ENCODE measurements around the gene FLNB.
"Not testable (repeated sequence)": the region's sequence is repeated elsewhere in the genome, so short reads cannot be mapped to it uniquely, and the experiment has no call there.

The FLNB gene

GRCh38 chr3:57985176-57985983, 22.8 kb upstream of the FLNB start:
- TF ChIP-seq, protein P1, sequence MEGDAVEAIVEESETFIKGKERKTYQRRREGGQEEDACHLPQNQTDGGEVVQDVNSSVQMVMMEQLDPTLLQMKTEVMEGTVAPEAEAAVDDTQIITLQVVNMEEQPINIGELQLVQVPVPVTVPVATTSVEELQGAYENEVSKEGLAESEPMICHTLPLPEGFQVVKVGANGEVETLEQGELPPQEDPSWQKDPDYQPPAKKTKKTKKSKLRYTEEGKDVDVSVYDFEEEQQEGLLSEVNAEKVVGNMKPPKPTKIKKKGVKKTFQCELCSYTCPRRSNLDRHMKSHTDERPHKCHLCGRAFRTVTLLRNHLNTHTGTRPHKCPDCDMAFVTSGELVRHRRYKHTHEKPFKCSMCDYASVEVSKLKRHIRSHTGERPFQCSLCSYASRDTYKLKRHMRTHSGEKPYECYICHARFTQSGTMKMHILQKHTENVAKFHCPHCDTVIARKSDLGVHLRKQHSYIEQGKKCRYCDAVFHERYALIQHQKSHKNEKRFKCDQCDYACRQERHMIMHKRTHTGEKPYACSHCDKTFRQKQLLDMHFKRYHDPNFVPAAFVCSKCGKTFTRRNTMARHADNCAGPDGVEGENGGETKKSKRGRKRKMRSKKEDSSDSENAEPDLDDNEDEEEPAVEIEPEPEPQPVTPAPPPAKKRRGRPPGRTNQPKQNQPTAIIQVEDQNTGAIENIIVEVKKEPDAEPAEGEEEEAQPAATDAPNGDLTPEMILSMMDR (IDR thresholded peaks at IDR 0.05; ENCODE audit: low read depth, low read length) = no peak
- DNase-seq = no peak
- no peaks in the 10 kb centered on the region; the same call in 1 of the 2 replicates for H3K4me1 ChIP-seq
- H3K27me3 ChIP-seq = no peaks in the 10 kb centered on the region
- no peaks in the 10 kb centered on the region for H3K9me3 ChIP-seq
- H3K4me3 ChIP-seq (ENCODE audit: low read depth, low read length) = no peak overlapping the region
- no peaks in the 10 kb centered on the region for H3K36me3 ChIP-seq

DNA sequence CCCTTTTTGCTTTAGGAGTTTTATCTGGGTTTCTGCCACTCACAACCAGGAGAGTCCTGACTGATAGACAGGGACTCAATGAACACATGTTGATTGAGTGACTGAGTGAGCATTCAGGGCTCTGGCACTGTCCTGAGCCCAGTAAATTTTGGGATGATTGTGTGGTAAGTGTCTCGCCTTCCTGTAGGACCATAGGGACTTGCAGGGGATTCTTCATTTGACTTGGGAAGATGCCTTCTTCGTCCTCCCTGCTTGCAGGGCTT, 22.3 kb upstream of the FLNB start:
- Histone ChIP-seq H3K36me3 (no peaks in the 10 kb centered on the region), H3K4me3 (ENCODE audit: low read depth, low read length) (no peak overlapping the region), H3K27me3 (no peaks in the 10 kb centered on the region), H3K4me1 (no peaks in the 10 kb centered on the region; the same call in 1 of the 2 replicates), H3K9me3 (no peaks in the 10 kb centered on the region)
- no peak for DNase-seq
- TF ChIP-seq, protein P1 (IDR thresholded peaks at IDR 0.05; ENCODE audit: low read depth, low read length) = no peak

DNA sequence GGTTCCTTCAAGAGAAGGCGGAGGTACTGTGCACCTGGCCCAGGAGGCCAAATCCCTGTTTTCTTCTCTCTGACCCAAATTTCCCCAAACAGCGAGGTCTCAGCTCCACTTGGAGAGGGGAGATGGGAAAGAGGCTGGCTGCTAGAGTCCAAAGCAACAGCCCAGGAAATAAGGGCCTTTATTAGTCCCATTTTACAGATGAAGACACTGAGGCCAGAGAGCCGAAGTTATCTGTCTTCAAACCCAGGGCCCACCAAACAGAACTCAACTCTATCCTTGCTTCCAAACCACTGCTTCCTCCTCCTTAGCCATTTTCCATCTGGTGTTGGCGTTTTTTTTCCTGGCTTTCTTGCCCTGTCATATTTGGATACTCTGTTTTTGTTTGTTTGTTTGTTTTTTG, 22.0 kb upstream of the FLNB start:
- Histone ChIP-seq H3K36me3 (no peaks in the 10 kb centered on the region), H3K27me3 (no peaks in the 10 kb centered on the region), H3K4me1 (no peaks in the 10 kb centered on the region; the same call in 1 of the 2 replicates), H3K9me3 (no peaks in the 10 kb centered on the region), H3K4me3 (ENCODE audit: low read depth, low read length) (no peak overlapping the region)
- no peak for DNase-seq
- TF ChIP-seq, protein P1 (IDR thresholded peaks at IDR 0.05; ENCODE audit: low read depth, low read length) = no peak

GRCh38 chr3:57989198-57989597, 19.0 kb upstream of the FLNB start:
- not testable (repeated sequence) for H3K4me1 ChIP-seq; H3K27me3 ChIP-seq; H3K9me3 ChIP-seq; H3K4me3 ChIP-seq (ENCODE audit: low read depth, low read length); H3K36me3 ChIP-seq; DNase-seq

- no peaks in the 10 kb centered on the region for H3K4me1 ChIP-seq
- TF ChIP-seq, protein P1 (IDR thresholded peaks at IDR 0.05; ENCODE audit: low read depth, low read length) = no peak
- no peak for DNase-seq
- no peaks in the 10 kb centered on the region for H3K9me3 ChIP-seq
- H3K4me3 ChIP-seq (ENCODE audit: low read depth, low read length) = no peak overlapping the region
- H3K27me3 ChIP-seq = no peaks in the 10 kb centered on the region
- no peaks in the 10 kb centered on the region for H3K36me3 ChIP-seq
These were observed 18.6 kb upstream of the FLNB start for GRCh38 chr3:57989646-57990045.

GRCh38 chr3:57992452-57993213, 15.6 kb upstream of the FLNB start:
- Histone ChIP-seq H3K27me3 (no peaks in the 10 kb centered on the region), H3K36me3 (no peaks in the 10 kb centered on the region), H3K9me3 (no peaks in the 10 kb centered on the region), H3K4me1 (no peaks in the 10 kb centered on the region), H3K4me3 (ENCODE audit: low read depth, low read length) (no peak overlapping the region)
- no peak for DNase-seq
- TF ChIP-seq, protein P1 (IDR thresholded peaks at IDR 0.05; ENCODE audit: low read depth, low read length) = no peak
